ENCODE measurements around the gene KLHL1.

The KLHL1 gene

GRCh38 chr13:69959046-69959445 lies 149.2 kb downstream of the KLHL1 start:
- Histone ChIP-seq H2AFZ (ENCODE audit: low read length) (no peak overlapping the region), H3K4me2 (ENCODE audit: low read depth, low read length, poor library complexity, severe bottlenecking) (no peak overlapping the region), H4K20me1 (ENCODE audit: insufficient read depth, low read length, poor library complexity, severe bottlenecking) (no peaks in the 10 kb centered on the region), H3K4me3 (ENCODE audit: low read length, poor library complexity, severe bottlenecking) (no peak overlapping the region), H3K9me3 (ENCODE audit: insufficient read depth, low read depth, low read length) (no peaks in the 10 kb centered on the region), H3K36me3 (ENCODE audit: insufficient read depth, low read length) (no peaks in the 10 kb centered on the region), H3F3A (ENCODE audit: low read depth) (no peaks in the 10 kb centered on the region), H3K4me1 (ENCODE audit: insufficient read depth, low read length, poor library complexity, severe bottlenecking) (no peaks in the 10 kb centered on the region), H3K27me3 (ENCODE audit: insufficient read depth, low read length, poor library complexity, severe bottlenecking) (no peaks in the 10 kb centered on the region), H3K9ac (ENCODE audit: low read depth, low read length, poor library complexity, severe bottlenecking) (no peak overlapping the region), H3K9me2 (replicated peaks; ENCODE audit: low read depth, low read length) (no peaks in the 10 kb centered on the region), H3K79me2 (ENCODE audit: insufficient read depth, low read length) (no peaks in the 10 kb centered on the region)
- no peak for TF ChIP-seq CTCF (conservative IDR thresholded peaks at IDR 0.05; ENCODE audit: low read length)
- TF ChIP-seq EZH2phosphoT487 (IDR thresholded peaks at IDR 0.05; ENCODE audit: borderline replicate concordance) = no peak

GRCh38 chr13:69956839-69957238 lies 151.4 kb downstream of the KLHL1 start:
- no peak overlapping the region for H2AFZ ChIP-seq (ENCODE audit: low read length)
- no peaks in the 10 kb centered on the region for H3K36me3 ChIP-seq (ENCODE audit: insufficient read depth, low read length)
- no peak overlapping the region for H3K9ac ChIP-seq (ENCODE audit: low read depth, low read length, poor library complexity, severe bottlenecking)
- no peak overlapping the region for H3K4me2 ChIP-seq (ENCODE audit: low read depth, low read length, poor library complexity, severe bottlenecking)
- no peaks in the 10 kb centered on the region for H3F3A ChIP-seq (ENCODE audit: low read depth)
- no peaks in the 10 kb centered on the region for H3K27me3 ChIP-seq (ENCODE audit: insufficient read depth, low read length, poor library complexity, severe bottlenecking)
- H4K20me1 ChIP-seq (ENCODE audit: insufficient read depth, low read length, poor library complexity, severe bottlenecking) = no peaks in the 10 kb centered on the region
- no peaks in the 10 kb centered on the region for H3K4me1 ChIP-seq (ENCODE audit: insufficient read depth, low read length, poor library complexity, severe bottlenecking)
- no peaks in the 10 kb centered on the region for H3K9me3 ChIP-seq (ENCODE audit: insufficient read depth, low read depth, low read length)
- TF ChIP-seq CTCF (conservative IDR thresholded peaks at IDR 0.05; ENCODE audit: low read length) = no peak
- TF ChIP-seq EZH2phosphoT487 (IDR thresholded peaks at IDR 0.05; ENCODE audit: borderline replicate concordance) = no peak
- H3K4me3 ChIP-seq (ENCODE audit: low read length, poor library complexity, severe bottlenecking) = no peak overlapping the region
- H3K79me2 ChIP-seq (ENCODE audit: insufficient read depth, low read length) = no peaks in the 10 kb centered on the region
- H3K9me2 ChIP-seq (replicated peaks; ENCODE audit: low read depth, low read length) = no peaks in the 10 kb centered on the region

GRCh38 chr13:69956349-69956748 lies 151.9 kb downstream of the KLHL1 start:
- H2AFZ ChIP-seq (ENCODE audit: low read length) = no peak overlapping the region
- TF ChIP-seq EZH2phosphoT487 (IDR thresholded peaks at IDR 0.05; ENCODE audit: borderline replicate concordance) (no peak), CTCF (conservative IDR thresholded peaks at IDR 0.05; ENCODE audit: low read length) (no peak)
- no peaks in the 10 kb centered on the region for H3K4me1 ChIP-seq (ENCODE audit: insufficient read depth, low read length, poor library complexity, severe bottlenecking)

More at GRCh38 chr13:69956349-69956748, 151.9 kb downstream of the KLHL1 start:
- Histone ChIP-seq H3K36me3 (ENCODE audit: insufficient read depth, low read length) (no peaks in the 10 kb centered on the region), H3K9ac (ENCODE audit: low read depth, low read length, poor library complexity, severe bottlenecking) (no peak overlapping the region), H3K4me3 (ENCODE audit: low read length, poor library complexity, severe bottlenecking) (no peak overlapping the region), H4K20me1 (ENCODE audit: insufficient read depth, low read length, poor library complexity, severe bottlenecking) (no peaks in the 10 kb centered on the region), H3K9me2 (replicated peaks; ENCODE audit: low read depth, low read length) (no peaks in the 10 kb centered on the region), H3K79me2 (ENCODE audit: insufficient read depth, low read length) (no peaks in the 10 kb centered on the region), H3K27me3 (ENCODE audit: insufficient read depth, low read length, poor library complexity, severe bottlenecking) (no peaks in the 10 kb centered on the region), H3K9me3 (ENCODE audit: insufficient read depth, low read depth, low read length) (no peaks in the 10 kb centered on the region), H3F3A (ENCODE audit: low read depth) (no peaks in the 10 kb centered on the region), H3K4me2 (ENCODE audit: low read depth, low read length, poor library complexity, severe bottlenecking) (no peak overlapping the region)

Measured in Loucy (cell line).